Neutrophil (primary cell): ENCODE results near the gene LINGO1.

Source experiments
- H3K27ac ChIP-seq: fragments of 200-600 bp; sonication (generic); 2 replicates; pipeline ENCODE4 v1.5.1; 2016; ENCODE audit warnings: mild to moderate bottlenecking, moderate library complexity
- H3K27me3 ChIP-seq: fragments of 200-600 bp; sonication (generic); 2 replicates; pipeline ENCODE4 v1.6.0; 2016; ENCODE audit warnings: mild to moderate bottlenecking
- H3K36me3 ChIP-seq: fragments of 200-600 bp; sonication (generic); 2 replicates; pipeline ENCODE4 v1.5.1; 2017
- H3K4me1 ChIP-seq, 2 experiments: fragments of 200-600 bp in 1 of 2; sonication (generic) in 1 of 2; 1 replicate in 1 of 2; 2 replicates in 1 of 2; pipeline versions ENCODE4 v1.5.1 to v1.6.1; 2013 to 2016; ENCODE audit warnings: low read depth in 1 of 2, low read length in 1 of 2, mild to moderate bottlenecking in 1 of 2, moderate library complexity in 1 of 2; ENCODE audit not compliant: control insufficient read depth in 1 of 2, insufficient read depth in 1 of 2
- H3K4me3 ChIP-seq, 2 experiments: fragments of 200-600 bp in 1 of 2; sonication (generic) in 1 of 2; 1 replicate in 1 of 2; 2 replicates in 1 of 2; pipeline ENCODE4 v1.5.1; 2013 to 2016; ENCODE audit warnings: low read depth in 1 of 2, low read length in 1 of 2, mild to moderate bottlenecking in 1 of 2, moderate library complexity in 1 of 2
- H3K9me3 ChIP-seq: fragments of 200-600 bp; sonication (generic); 2 replicates; pipeline ENCODE4 v1.5.1; 2016
- TF ChIP-seq, protein P1 (sequence below): fragments of 200-600 bp; sonication (generic); IDR thresholded peaks from 2 replicates; pipeline ENCODE4 v1.5.1; 2016; ENCODE audit warnings: antibody characterized with exemption

The LINGO1 gene

GRCh38 chr15:77667338-77668234 is 34.9 kb upstream of the LINGO1 start:
- no peak overlapping the region for H3K27ac ChIP-seq
- H3K36me3 ChIP-seq: no peaks in the 10 kb centered on the region
- no peak overlapping the region for H3K4me3 ChIP-seq
- H3K27me3 ChIP-seq: peaks cover 39% of the 10 kb centered on the region
- H3K4me1 ChIP-seq: no peaks in the 10 kb centered on the region
- H3K9me3 ChIP-seq: no peaks in the 10 kb centered on the region
- TF ChIP-seq, protein P1, sequence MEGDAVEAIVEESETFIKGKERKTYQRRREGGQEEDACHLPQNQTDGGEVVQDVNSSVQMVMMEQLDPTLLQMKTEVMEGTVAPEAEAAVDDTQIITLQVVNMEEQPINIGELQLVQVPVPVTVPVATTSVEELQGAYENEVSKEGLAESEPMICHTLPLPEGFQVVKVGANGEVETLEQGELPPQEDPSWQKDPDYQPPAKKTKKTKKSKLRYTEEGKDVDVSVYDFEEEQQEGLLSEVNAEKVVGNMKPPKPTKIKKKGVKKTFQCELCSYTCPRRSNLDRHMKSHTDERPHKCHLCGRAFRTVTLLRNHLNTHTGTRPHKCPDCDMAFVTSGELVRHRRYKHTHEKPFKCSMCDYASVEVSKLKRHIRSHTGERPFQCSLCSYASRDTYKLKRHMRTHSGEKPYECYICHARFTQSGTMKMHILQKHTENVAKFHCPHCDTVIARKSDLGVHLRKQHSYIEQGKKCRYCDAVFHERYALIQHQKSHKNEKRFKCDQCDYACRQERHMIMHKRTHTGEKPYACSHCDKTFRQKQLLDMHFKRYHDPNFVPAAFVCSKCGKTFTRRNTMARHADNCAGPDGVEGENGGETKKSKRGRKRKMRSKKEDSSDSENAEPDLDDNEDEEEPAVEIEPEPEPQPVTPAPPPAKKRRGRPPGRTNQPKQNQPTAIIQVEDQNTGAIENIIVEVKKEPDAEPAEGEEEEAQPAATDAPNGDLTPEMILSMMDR: no peak

DNA sequence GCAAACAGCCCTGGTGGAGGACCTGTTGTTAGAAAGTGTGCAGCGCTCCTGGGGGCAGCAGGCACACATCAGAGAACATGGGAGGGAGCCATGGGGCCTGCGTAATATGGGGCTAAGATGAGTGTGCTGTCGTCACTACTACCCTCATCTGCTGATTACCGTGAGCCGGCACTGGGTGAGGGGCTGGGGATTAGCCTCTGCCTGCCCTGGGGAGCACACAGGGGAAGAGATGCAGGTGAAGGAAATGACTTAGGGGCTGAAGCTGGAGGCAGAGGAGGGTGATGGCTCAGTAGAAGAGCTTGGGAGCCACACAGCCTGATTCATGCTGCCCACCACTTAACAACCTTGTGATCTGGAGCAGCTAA is 33.6 kb upstream of the LINGO1 start:
- H3K27me3 ChIP-seq: peaks cover 26% of the 10 kb centered on the region
- H3K4me1 ChIP-seq: no peaks in the 10 kb centered on the region
- TF ChIP-seq, protein P1: no peak
- H3K27ac ChIP-seq: no peak overlapping the region
- H3K36me3 ChIP-seq: no peaks in the 10 kb centered on the region
- H3K9me3 ChIP-seq: no peaks in the 10 kb centered on the region
- H3K4me3 ChIP-seq: no peak overlapping the region

- H3K9me3 ChIP-seq: no peaks in the 10 kb centered on the region
- no peaks in the 10 kb centered on the region for H3K36me3 ChIP-seq
- no peak overlapping the region for H3K4me3 ChIP-seq
- peaks cover 20% of the 10 kb centered on the region for H3K27me3 ChIP-seq
- TF ChIP-seq, protein P1: no peak
- H3K27ac ChIP-seq: no peak overlapping the region
- H3K4me1 ChIP-seq: no peaks in the 10 kb centered on the region
Measured at GRCh38 chr15:77665530-77666295, 33.0 kb upstream of the LINGO1 start.

GRCh38 chr15:77664428-77664827 is 31.7 kb upstream of the LINGO1 start:
- TF ChIP-seq, protein P1: no peak
- H3K4me1 ChIP-seq: no peaks in the 10 kb centered on the region
- no peak overlapping the region for H3K27ac ChIP-seq
- H3K27me3 ChIP-seq: peaks cover 12% of the 10 kb centered on the region
- no peaks in the 10 kb centered on the region for H3K9me3 ChIP-seq
- no peaks in the 10 kb centered on the region for H3K36me3 ChIP-seq
- H3K4me3 ChIP-seq: no peak overlapping the region

- no peaks in the 10 kb centered on the region for H3K9me3 ChIP-seq
- no peaks in the 10 kb centered on the region for H3K36me3 ChIP-seq
- TF ChIP-seq, protein P1: no peak
- no peak overlapping the region for H3K4me3 ChIP-seq
- no peak overlapping the region for H3K27ac ChIP-seq
- peaks cover 16% of the 10 kb centered on the region for H3K27me3 ChIP-seq
- no peaks in the 10 kb centered on the region for H3K4me1 ChIP-seq
Measured at GRCh38 chr15:77663256-77663655, 30.5 kb upstream of the LINGO1 start.
